ENCODE results near the gene CSPG5.

DNA sequence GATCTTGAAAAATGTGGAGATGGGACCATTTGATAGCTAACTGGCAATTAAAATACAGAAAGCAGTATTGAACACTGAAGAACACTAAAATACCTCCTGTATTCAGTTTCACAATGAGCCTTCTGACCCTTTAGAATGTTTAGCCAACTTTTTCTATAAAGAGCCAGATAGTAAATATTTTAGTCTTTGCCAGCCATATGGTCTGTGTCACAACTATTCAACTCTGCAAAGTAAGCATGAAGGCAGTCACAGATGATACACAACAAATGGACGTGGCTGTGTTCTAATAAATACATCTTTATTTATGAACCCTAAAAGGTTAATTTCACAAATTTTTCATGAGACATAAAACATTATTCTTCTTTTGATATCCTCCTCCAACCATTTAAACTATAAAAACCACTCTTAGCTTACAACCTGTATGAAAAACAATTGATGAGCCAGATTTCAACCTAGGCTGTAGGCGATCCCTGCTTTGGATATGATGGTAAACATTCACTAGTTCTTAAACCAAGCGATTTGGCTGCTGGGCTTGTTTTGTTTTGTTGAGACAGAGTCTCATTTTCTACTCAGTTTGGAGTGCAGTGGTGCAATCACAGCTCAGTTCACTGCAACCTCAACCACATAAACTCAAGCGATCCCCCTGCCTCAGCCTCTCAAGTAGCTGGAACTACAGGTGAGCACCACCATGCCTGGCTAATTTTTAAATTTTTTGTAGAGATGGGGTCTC lies 13.6 kb upstream of the CSPG5 start:
- TF ChIP-seq POLR2A (IDR thresholded peaks at IDR 0.05) (no peak), CTCF (IDR thresholded peaks at IDR 0.05) (no peak), POLR2AphosphoS5 (IDR thresholded peaks at IDR 0.05) (no peak)
